Fibroblast of lung (primary cell): Measurements from ENCODE around the gene FAF2. TPM values are rescaled to one million over a fixed set of nuclear protein-coding genes. Genes with fewer than 3 reads are reported as not detected.

ENCODE experiments used
- DNase-seq, 2 donors: peaks; one replicate each; pipeline versions ENCODE4 v3.0.0 to v3.0.0-alpha.2; 2010; ENCODE audit warnings: low read depth in 2 of 2
- H2AFZ ChIP-seq: 2 replicates; pipeline ENCODE4 v1.5.1; 2012; ENCODE audit warnings: low read length, control low read depth, inconsistent platforms
- H3K27ac ChIP-seq: 2 replicates; pipeline ENCODE4 v1.5.1; 2011; ENCODE audit warnings: low read length, control low read depth; ENCODE audit not compliant: insufficient read depth
- H3K27me3 ChIP-seq: 2 replicates; pipeline ENCODE4 v1.5.1; 2011; ENCODE audit warnings: mild to moderate bottlenecking, low read length; ENCODE audit not compliant: control insufficient read depth, insufficient read depth
- H3K36me3 ChIP-seq: 2 replicates; pipeline ENCODE4 v1.5.1; 2011; ENCODE audit warnings: low read length; ENCODE audit not compliant: control insufficient read depth, insufficient read depth
- H3K4me1 ChIP-seq: 2 replicates; pipeline ENCODE4 v1.5.1; 2011; ENCODE audit warnings: low read length; ENCODE audit not compliant: control insufficient read depth, insufficient read depth; ENCODE audit errors: extremely low read depth
- H3K4me2 ChIP-seq: 2 replicates; pipeline ENCODE4 v1.5.1; 2011; ENCODE audit warnings: low read length, control low read depth; ENCODE audit not compliant: insufficient read depth; ENCODE audit errors: extremely low read depth
- H3K4me3 ChIP-seq, 4 experiments: fragments of 200-600 bp in 1 of 4; sonication (generic) in 1 of 4; replicated peaks in 1 of 4; 2 replicates each; pipeline ENCODE4 v1.5.1; 2011 to 2016; ENCODE audit warnings: low read length in 4 of 4, low read depth in 3 of 4, mild to moderate bottlenecking in 3 of 4, control low read depth in 2 of 4, inconsistent platforms in 1 of 4, mixed read lengths in 1 of 4; ENCODE audit not compliant: insufficient read depth in 1 of 4; ENCODE audit errors: control extremely low read depth in 1 of 4
- H3K79me2 ChIP-seq: 2 replicates; pipeline ENCODE4 v1.5.1; 2012; ENCODE audit warnings: mild to moderate bottlenecking, low read length, inconsistent platforms; ENCODE audit not compliant: control insufficient read depth, insufficient read depth
- H3K9ac ChIP-seq: 2 replicates; pipeline ENCODE4 v1.5.1; 2011; ENCODE audit warnings: mild to moderate bottlenecking, low read length, control low read depth; ENCODE audit not compliant: insufficient read depth
- H3K9me3 ChIP-seq: 2 replicates; pipeline ENCODE4 v1.5.1; 2012; ENCODE audit warnings: low read depth, low read length; ENCODE audit not compliant: control insufficient read depth, insufficient read depth
- H4K20me1 ChIP-seq: 2 replicates; pipeline ENCODE4 v1.5.1; 2011; ENCODE audit warnings: low read length; ENCODE audit not compliant: control insufficient read depth, insufficient read depth; ENCODE audit errors: extremely low read depth
- EZH2 ChIP-seq: IDR thresholded peaks from 2 replicates; pipeline ENCODE4 v1.5.1; 2012; ENCODE audit warnings: low read length, control low read depth, mild to moderate bottlenecking; ENCODE audit errors: missing control alignments
- polyA plus RNA-seq, 2 donors: library from polyadenylated mRNA; depleted of rRNA in 1 of 2; stranded (reverse) in 1 of 2; unstranded in 1 of 2; fragments of >200 nt; gene quantifications; 2 replicates each; pipeline ENCODE4 v1.2.1, GENCODE V29; 2011 to 2012; ENCODE audit warnings: missing spikeins in 1 of 2
- total RNA-seq: library from RNA; depleted of rRNA; stranded (reverse); fragments of >200 nt; gene quantifications from 2 replicates; pipeline ENCODE4 v1.2.1, GENCODE V29; 2014
- TF ChIP-seq, protein P1 (sequence below), 2 donors: IDR thresholded peaks in 1 of 2; conservative IDR thresholded peaks in 1 of 2; 1 replicate in 1 of 2; 2 replicates in 1 of 2; pipeline ENCODE4 v1.5.1; 2011 to 2012; ENCODE audit warnings: low read length in 2 of 2, control low read depth in 1 of 2, inconsistent platforms in 1 of 2, low read depth in 1 of 2, mild to moderate bottlenecking in 1 of 2

The FAF2 gene
- total and polyA plus RNA-seq, 2 donors (not counting 1 experiment from before 2014, with no cell fraction given): 38.5 to 55.5 TPM

DNA sequence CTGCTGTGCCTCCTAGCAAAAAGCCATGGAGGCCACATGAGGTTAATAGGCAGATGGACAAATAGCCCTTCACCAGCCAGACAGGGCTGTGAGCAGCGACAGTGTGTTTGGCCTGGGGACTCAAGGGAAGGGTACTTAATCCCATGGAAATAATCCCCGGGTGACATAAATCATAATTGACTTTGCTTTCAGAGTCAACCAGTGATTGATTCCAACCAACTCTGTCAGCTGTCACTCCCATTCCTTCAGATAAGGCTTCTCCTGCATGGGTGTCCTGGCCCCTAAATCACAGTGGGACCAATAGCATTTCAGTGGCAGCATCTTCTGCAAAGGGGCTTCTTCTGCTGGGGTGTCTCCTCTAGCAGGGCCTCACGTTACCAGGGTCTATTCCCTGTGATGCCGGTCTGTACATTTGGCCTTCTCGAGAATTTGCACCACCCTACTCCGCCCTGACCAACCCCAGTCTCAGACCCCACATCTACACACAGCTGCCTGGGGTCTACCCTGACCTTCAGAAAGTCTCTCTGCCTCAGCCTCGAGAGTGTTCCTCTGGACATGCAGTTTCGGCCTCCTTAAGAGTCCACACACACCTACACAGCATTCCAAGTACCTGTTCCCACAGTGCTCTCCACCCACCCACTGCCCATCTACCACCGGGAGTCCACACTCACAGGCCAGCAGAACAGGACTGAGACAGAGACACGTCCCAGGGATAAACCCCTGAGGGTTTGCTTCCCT, 35.5 kb upstream of the FAF2 start:
- Histone ChIP-seq H3K27ac (peak overlapping the region; percentile 16), H2AFZ (no peak overlapping the region), H3K9ac (no peak overlapping the region), H3K79me2 (peaks cover 46% of the 10 kb centered on the region), H3K4me2 (peak overlapping the region; percentile 38), H3K9me3 (no peaks in the 10 kb centered on the region), H3K27me3 (no peaks in the 10 kb centered on the region), H3K4me3 (no peak overlapping the region), H4K20me1 (no peaks in the 10 kb centered on the region), H3K36me3 (peaks cover 3% of the 10 kb centered on the region), H3K4me1 (peaks cover 17% of the 10 kb centered on the region)
- TF ChIP-seq, protein P1, sequence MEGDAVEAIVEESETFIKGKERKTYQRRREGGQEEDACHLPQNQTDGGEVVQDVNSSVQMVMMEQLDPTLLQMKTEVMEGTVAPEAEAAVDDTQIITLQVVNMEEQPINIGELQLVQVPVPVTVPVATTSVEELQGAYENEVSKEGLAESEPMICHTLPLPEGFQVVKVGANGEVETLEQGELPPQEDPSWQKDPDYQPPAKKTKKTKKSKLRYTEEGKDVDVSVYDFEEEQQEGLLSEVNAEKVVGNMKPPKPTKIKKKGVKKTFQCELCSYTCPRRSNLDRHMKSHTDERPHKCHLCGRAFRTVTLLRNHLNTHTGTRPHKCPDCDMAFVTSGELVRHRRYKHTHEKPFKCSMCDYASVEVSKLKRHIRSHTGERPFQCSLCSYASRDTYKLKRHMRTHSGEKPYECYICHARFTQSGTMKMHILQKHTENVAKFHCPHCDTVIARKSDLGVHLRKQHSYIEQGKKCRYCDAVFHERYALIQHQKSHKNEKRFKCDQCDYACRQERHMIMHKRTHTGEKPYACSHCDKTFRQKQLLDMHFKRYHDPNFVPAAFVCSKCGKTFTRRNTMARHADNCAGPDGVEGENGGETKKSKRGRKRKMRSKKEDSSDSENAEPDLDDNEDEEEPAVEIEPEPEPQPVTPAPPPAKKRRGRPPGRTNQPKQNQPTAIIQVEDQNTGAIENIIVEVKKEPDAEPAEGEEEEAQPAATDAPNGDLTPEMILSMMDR (conservative IDR thresholded peaks at IDR 0.05 in 1 of 2, IDR thresholded peaks at IDR 0.05 in 1 of 2; ENCODE audit: low read depth in 1 of 2, low read length in 2 of 2): no peak
- no peak for TF ChIP-seq EZH2
- DNase-seq: no peak

DNA sequence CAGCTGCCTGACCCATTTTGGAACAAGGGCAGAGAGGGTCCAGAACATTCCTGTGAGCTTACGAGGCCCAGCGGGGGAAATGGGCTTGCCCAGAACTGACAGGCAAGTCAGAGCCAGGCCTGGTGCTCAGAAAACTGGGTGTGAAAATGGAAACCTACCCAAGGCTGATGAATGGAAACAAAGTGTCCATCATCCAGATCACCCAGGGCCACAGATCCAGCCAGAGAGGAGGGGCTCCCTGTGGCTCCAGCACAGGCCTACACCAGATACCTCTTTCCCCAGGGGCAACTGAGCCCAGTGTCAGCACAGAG, 35.0 kb upstream of the FAF2 start:
- H3K4me3 ChIP-seq: no peak overlapping the region
- no peaks in the 10 kb centered on the region for H3K9me3 ChIP-seq
- peak overlapping the region; percentile 38 for H3K4me2 ChIP-seq
- H2AFZ ChIP-seq: no peak overlapping the region
- H4K20me1 ChIP-seq: no peaks in the 10 kb centered on the region
- H3K27ac ChIP-seq: peak overlapping the region; percentile 16
- TF ChIP-seq, protein P1 (conservative IDR thresholded peaks at IDR 0.05 in 1 of 2, IDR thresholded peaks at IDR 0.05 in 1 of 2; ENCODE audit: low read depth in 1 of 2, low read length in 2 of 2): no peak
- TF ChIP-seq EZH2: no peak
- peaks cover 3% of the 10 kb centered on the region for H3K36me3 ChIP-seq
- H3K9ac ChIP-seq: no peak overlapping the region
- H3K27me3 ChIP-seq: no peaks in the 10 kb centered on the region
- peaks cover 17% of the 10 kb centered on the region for H3K4me1 ChIP-seq
- peak in 1 of 2 donors; percentile 55 for DNase-seq
- peaks cover 46% of the 10 kb centered on the region for H3K79me2 ChIP-seq

- peaks cover 46% of the 10 kb centered on the region for H3K79me2 ChIP-seq
- H3K9ac ChIP-seq: no peak overlapping the region
Measured at GRCh38 chr5:176413709-176414191, 34.4 kb upstream of the FAF2 start.

More at GRCh38 chr5:176413709-176414191, 34.4 kb upstream of the FAF2 start:
- no peak overlapping the region for H2AFZ ChIP-seq
- peak overlapping the region; percentile 38 for H3K4me2 ChIP-seq
- H3K36me3 ChIP-seq: peaks cover 3% of the 10 kb centered on the region
- no peak for DNase-seq
- H3K9me3 ChIP-seq: no peaks in the 10 kb centered on the region
- H3K27ac ChIP-seq: peak overlapping the region; percentile 16
- no peaks in the 10 kb centered on the region for H4K20me1 ChIP-seq
- H3K4me1 ChIP-seq: peaks cover 17% of the 10 kb centered on the region
- TF ChIP-seq, protein P1 (conservative IDR thresholded peaks at IDR 0.05 in 1 of 2, IDR thresholded peaks at IDR 0.05 in 1 of 2; ENCODE audit: low read depth in 1 of 2, low read length in 2 of 2): no peak
- TF ChIP-seq EZH2: no peak
- no peak overlapping the region for H3K4me3 ChIP-seq
- H3K27me3 ChIP-seq: no peaks in the 10 kb centered on the region
